HG03045 (cell line): ENCODE results near the gene PROP1.
"Not testable (repeated sequence)": the region's sequence is repeated elsewhere in the genome, so short reads cannot be mapped to it uniquely, and the experiment has no call there.

Experiments
- ATAC-seq: cut with Tn5 transposase; IDR thresholded peaks from one replicate; pipeline ENCODE4 v1.9.1; 2021; ENCODE audit warnings: mild to moderate bottlenecking, moderate library complexity; ENCODE audit not compliant: unreplicated experiment

PROP1 gene

GRCh38 chr5:177982956-177983355, 13.1 kb downstream of the PROP1 start:
- ATAC-seq = no peak

- no peak for ATAC-seq
These were observed 13.8 kb downstream of the PROP1 start for GRCh38 chr5:177982072-177982727.

- no peak for ATAC-seq
These were observed 14.6 kb downstream of the PROP1 start for GRCh38 chr5:177981296-177982071.

- ATAC-seq = no peak
These were observed 15.3 kb downstream of the PROP1 start for GRCh38 chr5:177980743-177981151.

GRCh38 chr5:177977600-177977999, 18.4 kb downstream of the PROP1 start:
- ATAC-seq = not testable (repeated sequence)

- ATAC-seq = no peak
These were observed 22.9 kb downstream of the PROP1 start for GRCh38 chr5:177973066-177973635.

- ATAC-seq = no peak
These were observed 23.4 kb downstream of the PROP1 start for GRCh38 chr5:177972613-177973012.

- ATAC-seq = not testable (repeated sequence)
These were observed 24.0 kb downstream of the PROP1 start for GRCh38 chr5:177972014-177972413.

- no peak for ATAC-seq
These were observed 27.3 kb downstream of the PROP1 start for GRCh38 chr5:177968661-177969211.

GRCh38 chr5:177967221-177967887, 28.7 kb downstream of the PROP1 start:
- no peak for ATAC-seq

GRCh38 chr5:177966839-177967166, 29.2 kb downstream of the PROP1 start:
- no peak for ATAC-seq

- no peak for ATAC-seq
These were observed 29.8 kb downstream of the PROP1 start for GRCh38 chr5:177966009-177966838.

- no peak for ATAC-seq
These were observed 31.6 kb downstream of the PROP1 start for GRCh38 chr5:177964471-177964870.

- no peak for ATAC-seq
These were observed 32.1 kb downstream of the PROP1 start for GRCh38 chr5:177963966-177964365.

- no peak for ATAC-seq
These were observed 36.7 kb downstream of the PROP1 start for GRCh38 chr5:177959315-177959714.

- ATAC-seq = no peak
These were observed 37.3 kb downstream of the PROP1 start for GRCh38 chr5:177958696-177959095.

GRCh38 chr5:177957241-177957640, 38.8 kb downstream of the PROP1 start:
- ATAC-seq = no peak

- not testable (repeated sequence) for ATAC-seq
These were observed 42.9 kb downstream of the PROP1 start for GRCh38 chr5:177953101-177953500.

- ATAC-seq = not testable (repeated sequence)
These were observed 46.4 kb downstream of the PROP1 start for GRCh38 chr5:177949656-177950055.

- ATAC-seq = not testable (repeated sequence)
These were observed 47.0 kb downstream of the PROP1 start for GRCh38 chr5:177949065-177949464.
